GM12874 (cell line): Measurements from ENCODE around the gene ELMO1.

ENCODE experiments used
- CTCF ChIP-seq: IDR thresholded peaks from 2 replicates; pipeline ENCODE4 v1.5.1; 2011; ENCODE audit warnings: low read depth, mild to moderate bottlenecking, control low read depth, low read length, moderate library complexity; ENCODE audit not compliant: insufficient read depth

The ELMO1 gene

GRCh38 chr7:36823353-36823752, 625.3 kb downstream of the ELMO1 start:
- no peak for TF ChIP-seq CTCF

- TF ChIP-seq CTCF = no peak
Measured at GRCh38 chr7:36821617-36822016, 627.0 kb downstream of the ELMO1 start.

- TF ChIP-seq CTCF = no peak
Measured at GRCh38 chr7:36820527-36821170, 628.0 kb downstream of the ELMO1 start.

GRCh38 chr7:36819639-36820038, 629.0 kb downstream of the ELMO1 start:
- TF ChIP-seq CTCF = no peak

GRCh38 chr7:36814311-36814710, 634.4 kb downstream of the ELMO1 start:
- no peak for TF ChIP-seq CTCF

- no peak for TF ChIP-seq CTCF
Measured at GRCh38 chr7:36811807-36812206, 636.9 kb downstream of the ELMO1 start.

GRCh38 chr7:36810489-36810888, 638.2 kb downstream of the ELMO1 start:
- TF ChIP-seq CTCF = no peak
